ENCODE measurements around the gene GNAQ. TPM values are rescaled to one million over a fixed set of nuclear protein-coding genes. Genes with fewer than 3 reads are reported as not detected.

The GNAQ gene
- total and polyA plus RNA-seq, 2 donors (not counting 1 experiment from before 2014, with no cell fraction given) = 30.4 to 74.3 TPM

- no peak overlapping the region for H3K4me2 ChIP-seq (ENCODE audit: extremely low read depth, insufficient read depth, low read length)
- no peak for DNase-seq (ENCODE audit: low read depth in 2 of 2)
- H2AFZ ChIP-seq (ENCODE audit: low read length) = no peak overlapping the region
- no peak overlapping the region for H3K9ac ChIP-seq (ENCODE audit: insufficient read depth, low read length)
- TF ChIP-seq, protein P1, sequence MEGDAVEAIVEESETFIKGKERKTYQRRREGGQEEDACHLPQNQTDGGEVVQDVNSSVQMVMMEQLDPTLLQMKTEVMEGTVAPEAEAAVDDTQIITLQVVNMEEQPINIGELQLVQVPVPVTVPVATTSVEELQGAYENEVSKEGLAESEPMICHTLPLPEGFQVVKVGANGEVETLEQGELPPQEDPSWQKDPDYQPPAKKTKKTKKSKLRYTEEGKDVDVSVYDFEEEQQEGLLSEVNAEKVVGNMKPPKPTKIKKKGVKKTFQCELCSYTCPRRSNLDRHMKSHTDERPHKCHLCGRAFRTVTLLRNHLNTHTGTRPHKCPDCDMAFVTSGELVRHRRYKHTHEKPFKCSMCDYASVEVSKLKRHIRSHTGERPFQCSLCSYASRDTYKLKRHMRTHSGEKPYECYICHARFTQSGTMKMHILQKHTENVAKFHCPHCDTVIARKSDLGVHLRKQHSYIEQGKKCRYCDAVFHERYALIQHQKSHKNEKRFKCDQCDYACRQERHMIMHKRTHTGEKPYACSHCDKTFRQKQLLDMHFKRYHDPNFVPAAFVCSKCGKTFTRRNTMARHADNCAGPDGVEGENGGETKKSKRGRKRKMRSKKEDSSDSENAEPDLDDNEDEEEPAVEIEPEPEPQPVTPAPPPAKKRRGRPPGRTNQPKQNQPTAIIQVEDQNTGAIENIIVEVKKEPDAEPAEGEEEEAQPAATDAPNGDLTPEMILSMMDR (conservative IDR thresholded peaks at IDR 0.05 in 1 of 2, IDR thresholded peaks at IDR 0.05 in 1 of 2; ENCODE audit: low read depth in 1 of 2, low read length in 2 of 2) = no peak
- TF ChIP-seq EZH2 (IDR thresholded peaks at IDR 0.05; ENCODE audit: low read length, missing control alignments) = no peak
- H3K4me1 ChIP-seq (ENCODE audit: control insufficient read depth, extremely low read depth, insufficient read depth, low read length) = no peaks in the 10 kb centered on the region
- no peaks in the 10 kb centered on the region for H4K20me1 ChIP-seq (ENCODE audit: control insufficient read depth, extremely low read depth, insufficient read depth, low read length)
- H3K27ac ChIP-seq (ENCODE audit: insufficient read depth, low read length) = no peak overlapping the region
- H3K4me3 ChIP-seq (replicated peaks in 1 of 4; ENCODE audit: control extremely low read depth in 1 of 4, insufficient read depth in 1 of 4, low read depth in 3 of 4, low read length in 4 of 4) = no peak overlapping the region
- no peaks in the 10 kb centered on the region for H3K79me2 ChIP-seq (ENCODE audit: control insufficient read depth, insufficient read depth, low read length)
- H3K27me3 ChIP-seq (ENCODE audit: control insufficient read depth, insufficient read depth, low read length) = no peaks in the 10 kb centered on the region
- H3K9me3 ChIP-seq (ENCODE audit: control insufficient read depth, insufficient read depth, low read depth, low read length) = no peaks in the 10 kb centered on the region
- H3K36me3 ChIP-seq (ENCODE audit: control insufficient read depth, insufficient read depth, low read length) = no peaks in the 10 kb centered on the region
Observed at GRCh38 chr9:77915744-77916143, 115.9 kb downstream of the GNAQ start.

- Histone ChIP-seq H3K9ac (ENCODE audit: insufficient read depth, low read length) (no peak overlapping the region), H3K36me3 (ENCODE audit: control insufficient read depth, insufficient read depth, low read length) (no peaks in the 10 kb centered on the region), H2AFZ (ENCODE audit: low read length) (no peak overlapping the region), H4K20me1 (ENCODE audit: control insufficient read depth, extremely low read depth, insufficient read depth, low read length) (no peaks in the 10 kb centered on the region), H3K79me2 (ENCODE audit: control insufficient read depth, insufficient read depth, low read length) (no peaks in the 10 kb centered on the region), H3K27me3 (ENCODE audit: control insufficient read depth, insufficient read depth, low read length) (no peaks in the 10 kb centered on the region), H3K4me2 (ENCODE audit: extremely low read depth, insufficient read depth, low read length) (no peak overlapping the region), H3K27ac (ENCODE audit: insufficient read depth, low read length) (no peak overlapping the region), H3K4me1 (ENCODE audit: control insufficient read depth, extremely low read depth, insufficient read depth, low read length) (no peaks in the 10 kb centered on the region), H3K9me3 (ENCODE audit: control insufficient read depth, insufficient read depth, low read depth, low read length) (no peaks in the 10 kb centered on the region), H3K4me3 (replicated peaks in 1 of 4; ENCODE audit: control extremely low read depth in 1 of 4, insufficient read depth in 1 of 4, low read depth in 3 of 4, low read length in 4 of 4) (no peak overlapping the region)
- TF ChIP-seq, protein P1 (conservative IDR thresholded peaks at IDR 0.05 in 1 of 2, IDR thresholded peaks at IDR 0.05 in 1 of 2; ENCODE audit: low read depth in 1 of 2, low read length in 2 of 2) = no peak
- no peak for TF ChIP-seq EZH2 (IDR thresholded peaks at IDR 0.05; ENCODE audit: low read length, missing control alignments)
- peak in 1 of 2 donors; percentile 76 for DNase-seq (ENCODE audit: low read depth in 2 of 2)
Observed at GRCh38 chr9:77912895-77913693, 118.5 kb downstream of the GNAQ start.

DNA sequence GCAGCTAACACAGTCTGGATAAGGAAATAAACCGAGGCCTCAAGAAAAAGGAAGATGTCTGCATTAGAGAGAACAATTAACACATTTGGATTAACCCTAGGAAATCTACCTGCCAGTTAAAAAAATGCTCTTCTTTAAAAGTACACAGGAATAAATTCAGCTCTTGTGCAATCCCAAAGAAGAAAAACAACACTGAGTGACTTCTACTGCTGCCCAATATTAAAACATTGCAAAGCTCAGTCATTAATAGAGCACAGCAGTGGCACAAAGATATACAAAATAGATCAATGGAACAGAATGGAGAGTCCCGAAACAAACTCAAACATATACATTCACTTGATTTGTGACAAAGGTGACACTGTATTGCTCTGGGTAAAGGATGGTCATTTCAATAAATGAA, 119.7 kb downstream of the GNAQ start:
- Histone ChIP-seq H3K36me3 (ENCODE audit: control insufficient read depth, insufficient read depth, low read length) (no peaks in the 10 kb centered on the region), H3K9me3 (ENCODE audit: control insufficient read depth, insufficient read depth, low read depth, low read length) (no peaks in the 10 kb centered on the region), H3K9ac (ENCODE audit: insufficient read depth, low read length) (no peak overlapping the region), H3K4me3 (replicated peaks in 1 of 4; ENCODE audit: control extremely low read depth in 1 of 4, insufficient read depth in 1 of 4, low read depth in 3 of 4, low read length in 4 of 4) (no peak overlapping the region), H3K27ac (ENCODE audit: insufficient read depth, low read length) (no peak overlapping the region), H2AFZ (ENCODE audit: low read length) (no peak overlapping the region), H4K20me1 (ENCODE audit: control insufficient read depth, extremely low read depth, insufficient read depth, low read length) (no peaks in the 10 kb centered on the region), H3K4me2 (ENCODE audit: extremely low read depth, insufficient read depth, low read length) (no peak overlapping the region), H3K27me3 (ENCODE audit: control insufficient read depth, insufficient read depth, low read length) (no peaks in the 10 kb centered on the region), H3K79me2 (ENCODE audit: control insufficient read depth, insufficient read depth, low read length) (no peaks in the 10 kb centered on the region), H3K4me1 (ENCODE audit: control insufficient read depth, extremely low read depth, insufficient read depth, low read length) (peaks cover 3% of the 10 kb centered on the region)
- TF ChIP-seq, protein P1 (conservative IDR thresholded peaks at IDR 0.05 in 1 of 2, IDR thresholded peaks at IDR 0.05 in 1 of 2; ENCODE audit: low read depth in 1 of 2, low read length in 2 of 2) = no peak
- no peak for DNase-seq (ENCODE audit: low read depth in 2 of 2)

Measured in fibroblast of lung (primary cell).